Nephron progenitor cell (in vitro differentiated cells): ENCODE measurements around the gene PKP2.

Experiments
- DNase-seq: peaks from one replicate; pipeline ENCODE4 v3.0.0; 2021
- H3K27ac Mint-ChIP-seq: 2 replicates; pipeline ENCODE4 v1.8.0; 2021; ENCODE audit warnings: mild to moderate bottlenecking, moderate library complexity, mixed read lengths
- H3K27me3 Mint-ChIP-seq: 2 replicates; pipeline ENCODE4 v1.8.0; 2021; ENCODE audit warnings: mild to moderate bottlenecking, low read depth, mixed read lengths; ENCODE audit not compliant: poor library complexity
- H3K36me3 Mint-ChIP-seq: 2 replicates; pipeline ENCODE4 v1.8.0; 2021; ENCODE audit warnings: low read depth, mixed read lengths
- H3K4me1 Mint-ChIP-seq: 2 replicates; pipeline ENCODE4 v1.8.0; 2021; ENCODE audit warnings: mixed read lengths
- H3K4me3 Mint-ChIP-seq: 2 replicates; pipeline ENCODE4 v1.8.0; 2021; ENCODE audit warnings: mild to moderate bottlenecking, moderate library complexity, mixed read lengths
- H3K9me3 Mint-ChIP-seq: 2 replicates; pipeline ENCODE4 v1.8.0; 2021; ENCODE audit warnings: mild to moderate bottlenecking, moderate library complexity, mixed read lengths
- TF ChIP-seq, protein P1 (sequence below): fragments of 200-600 bp; sonication (generic); IDR thresholded peaks from 2 replicates; pipeline ENCODE4 v1.5.0; 2021; ENCODE audit warnings: antibody characterized with exemption

The PKP2 gene

DNA sequence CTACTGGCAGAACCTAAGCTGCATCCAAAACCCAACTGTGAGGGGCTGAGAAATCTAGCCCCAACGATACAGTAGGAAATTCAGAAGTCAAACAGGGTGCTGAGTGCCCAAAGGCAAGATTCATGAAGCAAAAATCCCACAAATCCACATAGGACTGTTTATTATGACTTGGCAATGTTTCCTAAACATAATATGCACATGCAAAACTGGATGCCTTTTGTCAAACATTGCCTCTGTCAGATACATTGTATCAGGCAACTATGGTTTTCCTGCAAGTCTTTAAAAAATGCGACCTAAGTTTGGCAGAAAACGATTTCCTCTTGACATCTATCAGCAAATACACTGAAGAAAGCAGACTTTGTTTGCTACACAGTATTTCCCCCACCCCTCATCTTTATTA, 113.5 kb downstream of the PKP2 start:
- H3K27me3 Mint-ChIP-seq: peaks cover 3% of the 10 kb centered on the region
- H3K4me1 Mint-ChIP-seq: peaks cover 6% of the 10 kb centered on the region
- TF ChIP-seq, protein P1, sequence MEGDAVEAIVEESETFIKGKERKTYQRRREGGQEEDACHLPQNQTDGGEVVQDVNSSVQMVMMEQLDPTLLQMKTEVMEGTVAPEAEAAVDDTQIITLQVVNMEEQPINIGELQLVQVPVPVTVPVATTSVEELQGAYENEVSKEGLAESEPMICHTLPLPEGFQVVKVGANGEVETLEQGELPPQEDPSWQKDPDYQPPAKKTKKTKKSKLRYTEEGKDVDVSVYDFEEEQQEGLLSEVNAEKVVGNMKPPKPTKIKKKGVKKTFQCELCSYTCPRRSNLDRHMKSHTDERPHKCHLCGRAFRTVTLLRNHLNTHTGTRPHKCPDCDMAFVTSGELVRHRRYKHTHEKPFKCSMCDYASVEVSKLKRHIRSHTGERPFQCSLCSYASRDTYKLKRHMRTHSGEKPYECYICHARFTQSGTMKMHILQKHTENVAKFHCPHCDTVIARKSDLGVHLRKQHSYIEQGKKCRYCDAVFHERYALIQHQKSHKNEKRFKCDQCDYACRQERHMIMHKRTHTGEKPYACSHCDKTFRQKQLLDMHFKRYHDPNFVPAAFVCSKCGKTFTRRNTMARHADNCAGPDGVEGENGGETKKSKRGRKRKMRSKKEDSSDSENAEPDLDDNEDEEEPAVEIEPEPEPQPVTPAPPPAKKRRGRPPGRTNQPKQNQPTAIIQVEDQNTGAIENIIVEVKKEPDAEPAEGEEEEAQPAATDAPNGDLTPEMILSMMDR: no peak
- no peak overlapping the region for H3K4me3 Mint-ChIP-seq
- DNase-seq: no peak
- H3K36me3 Mint-ChIP-seq: no peaks in the 10 kb centered on the region
- H3K27ac Mint-ChIP-seq: no peak overlapping the region
- peaks cover 4% of the 10 kb centered on the region for H3K9me3 Mint-ChIP-seq

DNA sequence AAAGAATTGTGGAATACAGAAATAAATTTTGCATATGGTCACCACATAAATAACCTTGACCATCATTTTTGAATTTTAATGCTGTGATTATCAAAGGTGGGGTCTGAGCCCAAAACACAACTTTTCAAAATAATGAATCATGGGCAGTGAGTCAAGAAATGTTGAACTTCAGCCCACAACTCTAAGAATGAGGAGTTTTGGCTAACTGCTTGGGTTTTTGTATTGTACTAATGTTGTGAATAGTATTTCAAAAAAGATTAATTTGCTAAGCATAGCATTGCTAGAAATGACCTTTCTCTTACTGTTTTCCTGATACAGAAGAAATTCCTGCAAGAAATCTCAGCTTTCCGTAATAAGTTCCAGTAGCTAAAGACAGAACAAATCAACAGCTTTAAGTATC, 116.5 kb downstream of the PKP2 start:
- no peaks in the 10 kb centered on the region for H3K9me3 Mint-ChIP-seq
- peaks cover 6% of the 10 kb centered on the region for H3K27me3 Mint-ChIP-seq
- H3K27ac Mint-ChIP-seq: no peak overlapping the region
- no peaks in the 10 kb centered on the region for H3K36me3 Mint-ChIP-seq
- TF ChIP-seq, protein P1: no peak
- H3K4me1 Mint-ChIP-seq: peaks cover 6% of the 10 kb centered on the region
- DNase-seq: no peak
- H3K4me3 Mint-ChIP-seq: no peak overlapping the region

DNA sequence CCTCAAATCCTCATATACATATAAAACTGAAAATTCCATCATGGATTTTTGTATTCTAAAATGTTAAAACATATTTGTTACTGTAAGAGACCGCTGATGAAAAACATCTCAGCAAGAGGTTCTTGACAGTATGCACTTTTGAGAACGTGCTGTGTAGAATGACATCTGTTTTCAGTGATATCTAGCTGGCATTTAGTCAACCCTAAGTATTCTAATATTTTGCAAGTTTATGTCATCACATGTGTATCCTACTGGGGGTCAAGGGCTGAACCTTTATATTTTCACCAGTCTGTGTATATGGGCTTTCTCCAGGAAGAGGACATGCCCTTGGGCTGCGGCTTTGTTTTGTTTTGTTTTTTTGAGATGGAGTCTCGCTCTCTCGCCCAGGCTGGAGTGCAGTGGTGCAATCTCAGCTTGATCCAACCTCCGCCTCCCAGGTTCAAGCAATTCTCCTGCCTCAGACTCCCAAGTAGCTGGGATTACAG, 118.8 kb downstream of the PKP2 start:
- H3K9me3 Mint-ChIP-seq: no peaks in the 10 kb centered on the region
- H3K36me3 Mint-ChIP-seq: no peaks in the 10 kb centered on the region
- H3K4me1 Mint-ChIP-seq: peaks cover 6% of the 10 kb centered on the region
- H3K4me3 Mint-ChIP-seq: no peak overlapping the region
- TF ChIP-seq, protein P1: no peak
- no peak overlapping the region for H3K27ac Mint-ChIP-seq
- H3K27me3 Mint-ChIP-seq: peaks cover 6% of the 10 kb centered on the region
- no peak for DNase-seq

DNA sequence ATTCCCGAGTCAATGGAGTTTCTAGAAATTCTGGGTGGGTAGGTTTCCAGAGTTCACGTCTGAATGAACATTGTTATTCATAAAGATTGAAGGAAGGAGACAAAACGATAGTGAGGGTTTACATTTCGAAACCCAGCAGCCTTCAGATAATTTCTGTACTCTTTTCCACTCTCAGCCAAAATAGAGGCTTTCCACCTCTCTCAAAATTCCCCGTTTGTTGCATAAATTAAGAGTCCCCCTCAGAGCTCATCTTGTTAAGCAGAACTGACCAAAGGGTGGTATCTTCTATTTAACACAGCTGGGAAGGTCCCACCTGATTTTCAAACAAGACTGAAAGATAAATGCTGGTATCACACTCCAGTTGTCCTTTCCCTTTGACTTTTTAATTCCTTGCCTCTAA, 119.4 kb downstream of the PKP2 start:
- H3K4me1 Mint-ChIP-seq: peaks cover 6% of the 10 kb centered on the region
- H3K27ac Mint-ChIP-seq: no peak overlapping the region
- no peaks in the 10 kb centered on the region for H3K36me3 Mint-ChIP-seq
- H3K27me3 Mint-ChIP-seq: peaks cover 6% of the 10 kb centered on the region
- H3K4me3 Mint-ChIP-seq: no peak overlapping the region
- no peak for DNase-seq
- H3K9me3 Mint-ChIP-seq: no peaks in the 10 kb centered on the region
- TF ChIP-seq, protein P1: no peak

DNA sequence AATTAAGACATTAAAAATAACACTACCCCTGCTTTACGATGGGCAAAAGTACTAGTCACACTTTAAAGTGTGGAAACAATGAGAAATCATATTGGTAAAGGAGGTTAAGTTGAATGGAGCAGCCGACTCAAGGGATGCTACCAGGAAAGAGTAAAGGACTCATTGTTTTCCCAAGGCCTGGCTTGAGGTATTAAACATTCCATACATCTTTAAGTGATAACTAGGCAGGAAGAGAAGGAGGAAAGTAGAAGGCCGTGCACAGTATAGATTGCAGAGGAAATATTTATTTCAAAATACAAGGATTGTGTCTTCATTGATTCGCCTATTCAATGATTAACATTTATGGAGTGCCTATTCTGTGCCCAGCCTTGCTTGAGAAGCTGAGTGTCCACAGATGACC, 120.3 kb downstream of the PKP2 start:
- H3K9me3 Mint-ChIP-seq: no peaks in the 10 kb centered on the region
- TF ChIP-seq, protein P1: no peak
- DNase-seq: no peak

DNA sequence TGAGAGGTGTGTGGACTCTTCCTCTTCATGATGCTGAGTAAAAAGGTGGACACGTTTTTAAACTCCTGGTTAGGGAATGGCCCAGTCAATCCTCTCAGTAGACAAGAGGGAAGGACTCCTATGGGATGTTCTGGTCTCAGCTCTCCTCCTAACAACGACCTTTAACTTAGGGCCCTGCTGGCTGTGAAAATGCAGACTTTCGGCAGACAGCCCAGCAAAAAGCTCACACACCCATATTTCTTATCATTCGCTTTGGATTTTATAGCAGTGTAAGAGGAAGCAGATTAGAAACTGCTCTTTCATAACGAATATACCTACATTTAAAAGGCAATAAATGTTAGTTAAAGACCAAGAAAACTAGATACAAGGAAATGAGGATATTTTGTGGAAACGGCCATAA, 122.9 kb downstream of the PKP2 start:
- Mint-ChIP-seq H3K4me1 (no peaks in the 10 kb centered on the region), H3K36me3 (no peaks in the 10 kb centered on the region), H3K4me3 (no peak overlapping the region), H3K27ac (peak overlapping the region; percentile 29), H3K9me3 (no peaks in the 10 kb centered on the region), H3K27me3 (peaks cover 6% of the 10 kb centered on the region)
- TF ChIP-seq, protein P1: no peak
- DNase-seq: no peak

More for the DNA sequence above, 120.3 kb downstream of the PKP2 start:
- Mint-ChIP-seq H3K36me3 (no peaks in the 10 kb centered on the region), H3K27ac (no peak overlapping the region), H3K4me3 (no peak overlapping the region), H3K4me1 (peaks cover 6% of the 10 kb centered on the region), H3K27me3 (peaks cover 6% of the 10 kb centered on the region)
